Left colon (tissue), 2 donors: Measurements from ENCODE around the gene GPR150. TPM values are rescaled to one million over a fixed set of nuclear protein-coding genes. Genes with fewer than 3 reads are reported as not detected.

Source experiments
- ATAC-seq: fragments of 200-7000 bp; cut with Tn5 transposase; one replicate; pipeline ENCODE4 v1.9.1; 2020; ENCODE audit warnings: mild to moderate bottlenecking, moderate library complexity
- DNase-seq, 2 donors: peaks; one replicate each; pipeline ENCODE4 v3.0.0-alpha.2; 2020
- intact Hi-C, 2 donors: fragments of 100-400 bp; cut with DNase I in 1 of 2; cut with micrococcal nuclease in 1 of 2; formaldehyde crosslinking; loops; one replicate each; pipeline versions ENCODE4 v1.11.2 to v1.14.0; 2022; cut with DNase I, micrococcal nuclease
- total RNA-seq, 2 donors: library from RNA; stranded (reverse); fragmentation: NEBNext Ultra II Directional; extraction: Animal tissue kit (Norgen Biotek cat#: 25700); gene quantifications; one replicate each; pipeline ENCODE4 v1.2.1, GENCODE V29; 2021
- donor health status: DM: no; HTN: no; CAD: no.
- donor health status: DM: yes; HTN: yes; CAD: no.

Gene GPR150
- total RNA-seq, 2 donors from 2014 or later = 0.37 to 0.45 TPM

- intact Hi-C loops = no loop called here
- DNase-seq = peak; percentile 16 to 78
- peak; percentile 34 for ATAC-seq
Observed at GRCh38 chr5:95669540-95669939, 49.7 kb downstream of the GPR150 start.

GRCh38 chr5:95669985-95670384, 50.1 kb downstream of the GPR150 start:
- ATAC-seq = no peak
- no peak for DNase-seq
- intact Hi-C loops = loop anchor here in 1 of 2 donors (5.0 kb wide), 1 partner anchor 57 kb away; no protein-coding TSS in a partner anchor

- intact Hi-C loops = loop anchor here in 1 of 2 donors (5.0 kb wide), 1 partner anchor 57 kb away; no protein-coding TSS in a partner anchor
- no peak for DNase-seq
- ATAC-seq = no peak
Observed at GRCh38 chr5:95670568-95670967, 50.7 kb downstream of the GPR150 start.

Other genes starting within 250 kb of the GPR150 start
- gene FAM81B, start 228.7 kb upstream of the GPR150 start, total RNA-seq = not detected
- 10 to 100 TPM; 50.3 to 57.2 TPM for gene SKIC3, start 65.1 kb upstream of the GPR150 start, total RNA-seq
- gene ARSK, start 65.0 kb upstream of the GPR150 start, total RNA-seq = 1 to 10 TPM; 2.0 to 2.2 TPM
- gene RFESD, start 26.7 kb downstream of the GPR150 start, total RNA-seq = under 1 TPM; 0.55 to 0.84 TPM
- under 1 TPM; 0.31 to 0.49 TPM for gene SPATA9, start 62.9 kb downstream of the GPR150 start, total RNA-seq
- gene RHOBTB3, start 111.2 kb downstream of the GPR150 start, total RNA-seq = 10 to 100 TPM; 49.8 to 54.0 TPM
- gene GLRX, start 202.6 kb downstream of the GPR150 start, total RNA-seq = 10 to 100 TPM; 82.4 to 91.9 TPM